Heart left ventricle (tissue), 16 donors: ENCODE results near the gene CEP19. TPM values are rescaled to one million over a fixed set of nuclear protein-coding genes. Genes with fewer than 3 reads are reported as not detected.

Experiments
- ATAC-seq, 4 donors: fragments of 200-7000 bp; cut with Tn5 transposase; one replicate each; pipeline ENCODE4 v1.9.1; 2020 to 2022; ENCODE audit warnings: moderate library complexity in 4 of 4, mild to moderate bottlenecking in 3 of 4, moderate number of reproducible peaks in 1 of 4
- DNase-seq, 5 donors: peaks; one replicate each; pipeline ENCODE4 v3.0.0-alpha.2; 2020
- H3K27ac ChIP-seq, 12 donors: fragments of 200-600 bp; sonication (generic) in 4 of 12; one replicate each; pipeline versions ENCODE4 v1.5.0 to v1.8.0; 2016 to 2022; ENCODE audit warnings: mild to moderate bottlenecking in 2 of 12
- H3K27me3 ChIP-seq, 9 donors: fragments of 200-600 bp; sonication (generic) in 2 of 9; one replicate each; pipeline versions ENCODE4 v1.5.1 to v1.8.0; 2016 to 2022; ENCODE audit warnings: mild to moderate bottlenecking in 3 of 9
- H3K36me3 ChIP-seq, 9 donors: fragments of 200-600 bp; sonication (generic) in 2 of 9; one replicate each; pipeline versions ENCODE4 v1.5.0 to v1.8.0; 2018 to 2022; ENCODE audit warnings: mild to moderate bottlenecking in 2 of 9
- H3K4me1 ChIP-seq, 12 donors: fragments of 200-600 bp; sonication (generic) in 4 of 12; one replicate each; pipeline versions ENCODE4 v1.5.0 to v1.8.0; 2016 to 2022; ENCODE audit warnings: mild to moderate bottlenecking in 3 of 12
- H3K4me3 ChIP-seq, 12 donors: fragments of 200-600 bp; sonication (generic) in 4 of 12; one replicate each; pipeline versions ENCODE4 v1.5.0 to v1.8.0; 2017 to 2022; ENCODE audit warnings: mild to moderate bottlenecking in 9 of 12, moderate library complexity in 4 of 12
- H3K9me3 ChIP-seq, 12 donors: fragments of 200-600 bp; sonication (generic) in 4 of 12; one replicate each; pipeline versions ENCODE4 v1.5.0 to v1.8.0; 2016 to 2022; ENCODE audit warnings: mild to moderate bottlenecking in 1 of 12
- CTCF ChIP-seq, 12 donors: fragments of 200-600 bp; sonication (generic) in 4 of 12; IDR thresholded peaks; one replicate each; pipeline versions ENCODE4 v1.5.0 to v1.8.0; 2018 to 2022; ENCODE audit warnings: antibody characterized with exemption in 12 of 12, mild to moderate bottlenecking in 5 of 12
- POLR2A ChIP-seq, 2 donors: fragments of 450-650 bp; IDR thresholded peaks; one replicate each; pipeline ENCODE4 v1.6.1; 2017; ENCODE audit warnings: antibody characterized with exemption in 2 of 2, mild to moderate bottlenecking in 2 of 2, moderate library complexity in 2 of 2
- WGBS, 4 donors: extraction: QIAGEN DNeasy Blood & Tissue Kit in 2 of 4; methylation state at CpG; one replicate each; pipeline versions ENCODE4 v1.1.5 to v1.1.7; 2013 to 2018; 5-methylcytosine and 5-hydroxymethylcytosine counted together
- intact Hi-C, 10 donors: fragments of 100-400 bp; cut with DNase I; formaldehyde crosslinking; loops; one replicate each; pipeline versions ENCODE4 v1.11.1 to v1.14.2; 2022
- polyA plus RNA-seq, 2 donors: library from polyadenylated mRNA; stranded (reverse); fragments of 200-250 nt; gene quantifications; one replicate each; pipeline ENCODE4 v1.2.3, GENCODE V29; 2013
- total RNA-seq, 9 donors: library from RNA; depleted of rRNA in 2 of 9; stranded (reverse); fragments of >200 nt in 2 of 9; fragmentation: NEBNext Ultra II Directional in 3 of 9; extraction: Animal tissue kit (Norgen Biotek cat#: 25700) in 3 of 9; gene quantifications; one replicate each; pipeline versions ENCODE4 v1.1.0 to v1.2.4, GENCODE V29; 2016 to 2023
- donor health status: ischemic (EF 13 %, LVEDD 7.1; RV severe dilation, severe dysfunction).
- donor health status: healthy with polysubstance abuse.
- donor health status: DM: no; HTN: yes; CAD: no.
- donor health status: DM: no; HTN: no; CAD: no.
- donor health status: ischemic (EF 25% LVEDD 6.9; RV normal size, moderate dysfunction).
- donor health status: ischemic (EF 25% LVEDD 5.7; RV mildly dilated, moderate dysfunction).
- donor health status: healthy.
- donor health status: DM: yes; HTN: yes; CAD: no.
- donor health status: ischemic (EF 35%, LVEDD 5.7; RV mildly dilated, moderate dysfunction).
- donor health status: nonischemic (EF 11% LVEDD 7.7; RV severe dilation, severe dysfunction).
- donor health status: DM: yes; HTN: yes; CAD: no.
- donor health status: PGD.
- donor health status: ischemic (EF 29% LVEDD 5.4; RV normal size, mild dysfunction).
- donor health status: nonischemic (EF 23%, LVEDD 6.1; RV moderate dilation, normal function).

Gene CEP19
- total and polyA plus RNA-seq, 11 donors: 0.57 to 2.8 (median 1.3) TPM

- WGBS, 4 donors: 76 to 83% (median 80%) methylated on average over 28 to 32 of the region's 32 CpGs
- no peak for ATAC-seq
- intact Hi-C loops: no loop called here
- Histone ChIP-seq H3K36me3 (peaks cover 0 to 69% (median 15%) of the 10 kb centered on the region in 9 donors), H3K27me3 (no peaks in the 10 kb centered on the region), H3K4me3 (no peak overlapping the region), H3K27ac (no peak overlapping the region), H3K4me1 (no peaks in the 10 kb centered on the region), H3K9me3 (no peaks in the 10 kb centered on the region)
- DNase-seq: no peak
- TF ChIP-seq CTCF (IDR thresholded peaks at IDR 0.05): no peak
- TF ChIP-seq POLR2A (IDR thresholded peaks at IDR 0.05): no peak
Observed at GRCh38 chr3:196660381-196661166, 51.5 kb downstream of the CEP19 start.

GRCh38 chr3:196659901-196660351, 52.1 kb downstream of the CEP19 start:
- H3K9me3 ChIP-seq: no peaks in the 10 kb centered on the region
- WGBS, 4 donors: 93 to 97% (median 96%) methylated on average over 17 to 35 of the region's 35 CpGs
- intact Hi-C loops: no loop called here
- peaks cover 0 to 76% (median 18%) of the 10 kb centered on the region in 9 donors for H3K36me3 ChIP-seq
- no peaks in the 10 kb centered on the region for H3K4me1 ChIP-seq
- no peaks in the 10 kb centered on the region for H3K27me3 ChIP-seq
- DNase-seq (no peak), ATAC-seq (no peak)
- no peak for TF ChIP-seq CTCF (IDR thresholded peaks at IDR 0.05)
- no peak overlapping the region for H3K27ac ChIP-seq
- no peak overlapping the region for H3K4me3 ChIP-seq

Other genes with a start within 250 kb of the CEP19 start
- 10 to 100 TPM; 15.0 to 31.8 (median 21.1) TPM for gene RNF168, start 208.5 kb downstream of the CEP19 start, total RNA-seq
- 10 to 100 TPM in 1 of 2 donors, 1 to 10 TPM in 1; 8.4 to 13.4 TPM for gene RNF168, start 208.5 kb downstream of the CEP19 start, polyA plus RNA-seq
- gene SMCO1, start 196.9 kb downstream of the CEP19 start, total RNA-seq: 100 to 1,000 TPM in 2 of 9 donors, 10 to 100 TPM in 7; 14.5 to 130 (median 50.0) TPM
- gene SMCO1, start 196.9 kb downstream of the CEP19 start, polyA plus RNA-seq: 100 to 1,000 TPM in 1 of 2 donors, 1 to 10 TPM in 1; 2.6 to 105 TPM
- 10 to 100 TPM in 2 of 9 donors, 1 to 10 TPM in 7; 4.2 to 15.5 (median 8.4) TPM for gene WDR53, start 143.7 kb downstream of the CEP19 start, total RNA-seq
- gene WDR53, start 143.7 kb downstream of the CEP19 start, polyA plus RNA-seq: 1 to 10 TPM; 7.3 to 9.7 TPM
- gene FBXO45, start 143.6 kb downstream of the CEP19 start, total RNA-seq: 1 to 10 TPM; 5.3 to 7.9 (median 6.6) TPM
- gene FBXO45, start 143.6 kb downstream of the CEP19 start, polyA plus RNA-seq: 10 to 100 TPM in 1 of 2 donors, 1 to 10 TPM in 1; 2.1 to 10.8 TPM
- 10 to 100 TPM in 1 of 9 donors, 1 to 10 TPM in 8; 2.1 to 23.8 (median 3.4) TPM for gene NRROS, start 72.6 kb downstream of the CEP19 start, total RNA-seq
- gene NRROS, start 72.6 kb downstream of the CEP19 start, polyA plus RNA-seq: 1 to 10 TPM; 1.4 to 2.6 TPM
- gene PIGX, start 127 bp upstream of the CEP19 start, total RNA-seq: 10 to 100 TPM; 16.6 to 21.2 (median 18.8) TPM
- 10 to 100 TPM in 1 of 2 donors, 1 to 10 TPM in 1; 8.3 to 10.7 TPM for gene PIGX, start 127 bp upstream of the CEP19 start, polyA plus RNA-seq
- gene PAK2, start 27.6 kb upstream of the CEP19 start, total RNA-seq: 10 to 100 TPM; 39.2 to 67.8 (median 52.9) TPM
- gene PAK2, start 27.6 kb upstream of the CEP19 start, polyA plus RNA-seq: 10 to 100 TPM; 17.0 to 30.3 TPM
- 10 to 100 TPM; 16.8 to 28.5 (median 22.9) TPM for gene SENP5, start 155.7 kb upstream of the CEP19 start, total RNA-seq
- 10 to 100 TPM in 1 of 2 donors, 1 to 10 TPM in 1; 7.0 to 12.9 TPM for gene SENP5, start 155.7 kb upstream of the CEP19 start, polyA plus RNA-seq
- gene NCBP2, start 230.3 kb upstream of the CEP19 start, total RNA-seq: 10 to 100 TPM; 20.7 to 43.8 (median 38.9) TPM
- 10 to 100 TPM; 24.8 to 55.5 TPM for gene NCBP2, start 230.3 kb upstream of the CEP19 start, polyA plus RNA-seq